Mesothelial cell of epicardium (in vitro differentiated cells): ENCODE data around the gene FMNL2. TPM values are rescaled to one million over a fixed set of nuclear protein-coding genes. Genes with fewer than 3 reads are reported as not detected.
A peak's percentile ranks its signal among the peaks of the same experiment; 100 is the strongest.

ENCODE experiments used
- DNase-seq, 2 experiments: peaks; one replicate each; pipeline ENCODE4 v3.0.0; 2021; ENCODE audit warnings: low spot score in 2 of 2; ENCODE audit not compliant: unreplicated experiment in 2 of 2
- H3K27ac Mint-ChIP-seq: 2 replicates; pipeline ENCODE4 v1.8.0; 2021; ENCODE audit warnings: mixed read lengths
- H3K27me3 Mint-ChIP-seq: 2 replicates; pipeline ENCODE4 v1.8.0; 2021; ENCODE audit warnings: low read depth, mixed read lengths
- H3K36me3 Mint-ChIP-seq: 2 replicates; pipeline ENCODE4 v1.8.0; 2021; ENCODE audit warnings: mixed read lengths
- H3K4me1 Mint-ChIP-seq: 2 replicates; pipeline ENCODE4 v1.8.0; 2021; ENCODE audit warnings: mixed read lengths
- H3K4me3 Mint-ChIP-seq: 2 replicates; pipeline ENCODE4 v1.8.0; 2021; ENCODE audit warnings: mild to moderate bottlenecking, moderate library complexity, mixed read lengths
- H3K9me3 Mint-ChIP-seq: 2 replicates; pipeline ENCODE4 v1.8.0; 2021; ENCODE audit warnings: mixed read lengths
- total RNA-seq: library from RNA; stranded (reverse); gene quantifications from 3 replicates; pipeline ENCODE4 v1.2.1, GENCODE V29; 2021
- TF ChIP-seq, protein P1 (sequence below): fragments of 200-600 bp; sonication (generic); IDR thresholded peaks from one replicate; pipeline ENCODE4 v1.5.0; 2021; ENCODE audit warnings: antibody characterized with exemption; ENCODE audit not compliant: unreplicated experiment

The FMNL2 gene
- total RNA-seq, 1 donor from 2014 or later = 52.6 TPM

DNA sequence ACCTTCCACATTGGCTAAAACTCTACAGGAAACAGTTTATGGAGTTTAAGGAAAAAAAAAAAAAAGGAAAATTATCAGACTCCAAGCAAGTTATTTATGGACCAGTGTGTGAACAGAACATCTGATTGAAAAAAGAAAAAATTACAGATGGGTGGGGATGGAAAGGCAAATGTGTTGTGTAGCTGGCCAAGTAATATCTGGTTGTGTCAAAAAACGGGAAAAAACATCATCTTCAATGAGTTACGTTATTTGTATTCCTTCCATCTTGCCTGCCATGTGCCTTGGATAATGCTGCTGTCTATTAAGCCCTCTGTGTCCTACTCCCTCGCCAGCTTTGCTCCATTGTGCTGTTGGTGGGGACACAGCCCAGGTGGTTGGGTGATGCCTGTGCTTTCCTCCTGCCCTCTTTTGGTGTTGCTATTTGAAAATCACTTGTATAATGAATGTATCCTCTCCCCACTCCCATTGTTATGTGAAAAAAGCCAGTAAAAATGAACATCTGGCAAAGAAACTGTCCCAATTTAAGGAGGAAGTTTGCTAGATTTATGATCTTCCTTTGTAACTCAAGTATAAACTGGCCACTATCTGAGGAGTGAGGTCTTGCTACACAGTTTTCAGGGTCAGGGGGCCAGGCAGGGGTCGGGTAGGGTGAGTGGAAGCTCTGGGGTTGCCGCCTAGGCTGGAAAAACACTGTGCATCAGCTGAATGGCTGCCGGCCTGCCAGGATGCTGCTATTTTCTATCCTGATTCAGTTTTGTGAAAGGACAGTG, 155.9 kb downstream of the FMNL2 start:
- Mint-ChIP-seq H3K27ac (peak overlapping the region; percentile 73), H3K27me3 (no peaks in the 10 kb centered on the region), H3K4me3 (no peak overlapping the region), H3K4me1 (peaks cover 44% of the 10 kb centered on the region), H3K9me3 (peaks cover 3% of the 10 kb centered on the region), H3K36me3 (no peaks in the 10 kb centered on the region)
- DNase-seq = no peak
- TF ChIP-seq, protein P1, sequence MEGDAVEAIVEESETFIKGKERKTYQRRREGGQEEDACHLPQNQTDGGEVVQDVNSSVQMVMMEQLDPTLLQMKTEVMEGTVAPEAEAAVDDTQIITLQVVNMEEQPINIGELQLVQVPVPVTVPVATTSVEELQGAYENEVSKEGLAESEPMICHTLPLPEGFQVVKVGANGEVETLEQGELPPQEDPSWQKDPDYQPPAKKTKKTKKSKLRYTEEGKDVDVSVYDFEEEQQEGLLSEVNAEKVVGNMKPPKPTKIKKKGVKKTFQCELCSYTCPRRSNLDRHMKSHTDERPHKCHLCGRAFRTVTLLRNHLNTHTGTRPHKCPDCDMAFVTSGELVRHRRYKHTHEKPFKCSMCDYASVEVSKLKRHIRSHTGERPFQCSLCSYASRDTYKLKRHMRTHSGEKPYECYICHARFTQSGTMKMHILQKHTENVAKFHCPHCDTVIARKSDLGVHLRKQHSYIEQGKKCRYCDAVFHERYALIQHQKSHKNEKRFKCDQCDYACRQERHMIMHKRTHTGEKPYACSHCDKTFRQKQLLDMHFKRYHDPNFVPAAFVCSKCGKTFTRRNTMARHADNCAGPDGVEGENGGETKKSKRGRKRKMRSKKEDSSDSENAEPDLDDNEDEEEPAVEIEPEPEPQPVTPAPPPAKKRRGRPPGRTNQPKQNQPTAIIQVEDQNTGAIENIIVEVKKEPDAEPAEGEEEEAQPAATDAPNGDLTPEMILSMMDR = no peak

DNA sequence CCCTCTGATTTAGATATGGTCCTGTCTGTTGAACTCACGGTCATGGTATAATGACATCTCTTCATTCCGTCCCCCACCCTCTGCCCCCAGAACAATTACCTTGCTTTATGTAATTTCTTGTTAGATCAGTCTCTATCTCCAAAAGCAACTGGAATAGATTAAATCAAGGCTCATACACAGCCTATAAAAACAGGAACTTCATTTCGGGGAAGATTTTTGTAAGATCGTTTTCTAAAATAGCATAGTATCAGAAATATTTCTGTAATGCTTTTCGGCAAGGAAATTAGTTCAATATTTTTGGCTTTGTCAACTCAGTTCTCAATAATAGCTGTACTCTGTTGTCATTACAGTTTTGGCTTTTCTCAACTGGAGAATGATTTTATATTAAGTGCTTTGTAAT, 157.2 kb downstream of the FMNL2 start:
- TF ChIP-seq, protein P1 = no peak
- Mint-ChIP-seq H3K4me3 (no peak overlapping the region), H3K36me3 (peaks cover 4% of the 10 kb centered on the region), H3K9me3 (peaks cover 13% of the 10 kb centered on the region), H3K27ac (peak overlapping the region; percentile 81), H3K27me3 (no peaks in the 10 kb centered on the region), H3K4me1 (peaks cover 38% of the 10 kb centered on the region)
- no peak for DNase-seq

DNA sequence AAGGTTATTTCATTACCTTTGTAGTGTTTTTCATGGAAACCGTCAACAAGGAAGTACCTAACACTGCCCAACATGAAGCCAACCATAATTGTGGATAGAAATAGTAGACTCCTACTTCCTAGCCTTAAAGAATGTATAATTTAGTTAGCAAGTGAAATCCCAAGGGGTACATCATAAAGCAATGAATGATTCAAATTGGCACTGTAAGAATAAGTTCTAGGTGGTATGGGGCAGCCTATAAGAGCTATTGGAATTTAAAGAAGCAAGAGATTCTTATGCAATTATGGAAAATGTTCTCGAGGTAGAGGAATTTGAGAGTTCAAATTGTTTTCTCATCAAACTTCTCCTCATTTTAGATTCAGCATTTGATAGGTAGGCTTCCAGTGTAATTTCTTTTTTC, 157.9 kb downstream of the FMNL2 start:
- TF ChIP-seq, protein P1 = no peak
- Mint-ChIP-seq H3K9me3 (peaks cover 21% of the 10 kb centered on the region), H3K4me3 (no peak overlapping the region), H3K27me3 (no peaks in the 10 kb centered on the region), H3K36me3 (peaks cover 9% of the 10 kb centered on the region), H3K27ac (peak overlapping the region; percentile 45), H3K4me1 (peaks cover 38% of the 10 kb centered on the region)
- DNase-seq = no peak

DNA sequence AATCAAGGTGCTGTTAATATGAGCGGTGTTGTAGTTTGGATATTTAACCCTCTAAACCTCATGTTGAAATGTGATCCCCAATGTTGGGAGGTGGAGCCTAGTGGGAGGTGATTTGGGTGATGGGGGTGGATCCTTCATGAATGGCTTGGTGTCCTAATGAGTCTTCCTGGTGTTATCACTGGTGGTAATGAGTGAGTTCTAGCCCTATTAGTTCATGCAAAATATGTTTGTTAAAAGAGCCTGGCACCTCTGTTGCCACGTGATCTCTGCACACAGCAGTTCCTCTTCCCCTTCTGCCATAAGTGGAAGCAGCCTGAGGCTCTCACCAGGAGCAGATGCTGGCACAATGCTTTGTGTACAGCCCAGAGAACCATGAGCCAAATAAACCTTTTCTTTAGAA, 158.4 kb downstream of the FMNL2 start:
- TF ChIP-seq, protein P1 = no peak
- peak overlapping the region; percentile 55 for H3K27ac Mint-ChIP-seq
- H3K4me1 Mint-ChIP-seq = peaks cover 38% of the 10 kb centered on the region
- no peaks in the 10 kb centered on the region for H3K27me3 Mint-ChIP-seq
- H3K4me3 Mint-ChIP-seq = no peak overlapping the region
- peaks cover 22% of the 10 kb centered on the region for H3K9me3 Mint-ChIP-seq
- H3K36me3 Mint-ChIP-seq = peaks cover 9% of the 10 kb centered on the region
- no peak for DNase-seq

DNA sequence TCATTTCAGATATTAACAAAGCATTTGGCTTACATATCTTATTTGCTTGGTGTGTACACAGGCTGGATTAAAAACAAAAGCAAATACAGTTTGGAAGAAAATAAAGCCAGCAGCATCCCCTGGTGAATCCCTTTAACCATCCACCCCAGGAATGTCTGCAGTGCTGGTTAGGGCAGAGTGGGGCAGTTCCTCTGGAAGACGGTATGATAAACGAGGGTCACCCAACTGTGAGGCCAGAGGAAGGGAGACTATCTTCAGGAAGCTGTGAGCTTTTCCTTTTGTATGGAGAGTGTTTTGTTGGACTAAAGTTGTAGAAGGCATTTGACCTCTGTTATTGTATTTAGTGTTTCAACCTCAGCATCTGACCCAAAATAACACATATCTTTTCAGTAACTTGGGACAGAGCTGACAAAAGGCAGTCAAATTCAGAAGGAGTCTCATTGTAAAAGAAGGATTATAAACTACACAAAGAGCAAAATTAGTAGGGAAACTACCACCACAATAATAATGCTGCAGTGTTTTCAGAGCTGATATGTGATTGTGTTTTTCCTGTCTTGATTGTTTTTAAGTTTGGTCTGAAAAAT, 159.1 kb downstream of the FMNL2 start:
- TF ChIP-seq, protein P1 = no peak
- no peak for DNase-seq
- H3K9me3 Mint-ChIP-seq = peaks cover 22% of the 10 kb centered on the region
- no peaks in the 10 kb centered on the region for H3K27me3 Mint-ChIP-seq
- H3K4me3 Mint-ChIP-seq = no peak overlapping the region
- peak overlapping the region; percentile 55 for H3K27ac Mint-ChIP-seq
- peaks cover 9% of the 10 kb centered on the region for H3K36me3 Mint-ChIP-seq
- H3K4me1 Mint-ChIP-seq = peaks cover 43% of the 10 kb centered on the region
